Endothelial cell of umbilical vein (primary cell): ENCODE data around the gene RPRD2. TPM values are rescaled to one million over a fixed set of nuclear protein-coding genes. Genes with fewer than 3 reads are reported as not detected.

ENCODE experiments used
- BruUV-seq: library from RNA; stranded (reverse); fragments of 400-500 nt; replicated peaks from 2 replicates; lab custom pipeline; 2021; lab: Mats Ljungman, UMichigan
- CTCF ChIA-PET: fragments of 300-600, 350-600 bp; sonication (Branson Sonifier 250); formaldehyde crosslinking; loops from one replicate; lab custom pipeline; 2021; ENCODE audit warnings: antibody characterized with exemption, inconsistent platforms; lab: Charles Lee
- POLR2A ChIA-PET: fragments of 300-600, 350-600 bp; sonication (Branson Sonifier 250); formaldehyde crosslinking; loops from one replicate; lab custom pipeline; 2021; ENCODE audit warnings: antibody characterized with exemption, inconsistent platforms; lab: Charles Lee
- DNase-seq: peaks from one replicate; pipeline ENCODE4 v3.0.0-alpha.2; 2011; ENCODE audit warnings: low read depth, low spot score
- FAIRE-seq: peaks from 2 replicates; lab custom pipeline; 2011; peaks lifted over from hg19 to GRCh38; lab: Jason Lieb, UNC
- H2AFZ ChIP-seq: 2 replicates; pipeline ENCODE4 v1.6.0; 2012; ENCODE audit warnings: low read depth, low read length, control low read depth, inconsistent platforms
- H3K27ac ChIP-seq: 2 replicates; pipeline ENCODE4 v1.5.1; 2011; ENCODE audit warnings: low read depth, mild to moderate bottlenecking, control low read depth, low read length, moderate library complexity; ENCODE audit not compliant: insufficient read depth
- H3K27me3 ChIP-seq, 2 experiments: 2 replicates each; pipeline versions ENCODE4 v1.6.0 to v1.6.1; 2011; ENCODE audit warnings: low read length in 2 of 2, mixed read lengths in 1 of 2; ENCODE audit not compliant: control insufficient read depth in 2 of 2, insufficient read depth in 2 of 2
- H3K36me3 ChIP-seq, 2 experiments: 2 replicates in 1 of 2; 3 replicates in 1 of 2; pipeline ENCODE4 v1.5.1; 2011; ENCODE audit warnings: low read length in 2 of 2, mild to moderate bottlenecking in 1 of 2, moderate library complexity in 1 of 2; ENCODE audit not compliant: control insufficient read depth in 2 of 2, insufficient read depth in 2 of 2; ENCODE audit errors: extremely low read depth in 1 of 2
- H3K4me1 ChIP-seq: 3 replicates; pipeline ENCODE4 v1.5.1; 2011; ENCODE audit warnings: mild to moderate bottlenecking, low read length; ENCODE audit not compliant: control insufficient read depth, insufficient read depth; ENCODE audit errors: extremely low read depth
- H3K4me2 ChIP-seq: 2 replicates; pipeline ENCODE4 v1.6.1; 2011; ENCODE audit warnings: low read length, control low read depth, mixed read lengths; ENCODE audit not compliant: insufficient read depth
- H3K4me3 ChIP-seq, 3 experiments: fragments of 200-600 bp in 1 of 3; sonication (generic), shearing (Covaris generic) in 1 of 3; replicated peaks in 1 of 3; 2 replicates each; pipeline ENCODE4 v1.5.1; 2011 to 2016; ENCODE audit warnings: control low read depth in 3 of 3, low read length in 3 of 3, mild to moderate bottlenecking in 2 of 3, inconsistent platforms in 1 of 3, low read depth in 1 of 3, moderate library complexity in 1 of 3; ENCODE audit not compliant: insufficient read depth in 1 of 3
- H3K79me2 ChIP-seq: 2 replicates; pipeline ENCODE4 v1.6.0; 2012; ENCODE audit warnings: low read length, inconsistent platforms; ENCODE audit not compliant: control insufficient read depth, insufficient read depth
- H3K9ac ChIP-seq: replicated peaks from 2 replicates; pipeline ENCODE3; 2011; ENCODE audit warnings: low read length, control low read depth; ENCODE audit not compliant: insufficient read depth; ENCODE audit errors: extremely low read depth
- H3K9me1 ChIP-seq: replicated peaks from 3 replicates; pipeline ENCODE4 v1.6.0; 2011; ENCODE audit warnings: mild to moderate bottlenecking, low read length; ENCODE audit not compliant: control insufficient read depth, insufficient read depth; ENCODE audit errors: extremely low read depth
- H3K9me3 ChIP-seq: replicated peaks from 2 replicates; pipeline ENCODE4 v1.5.1; 2012; ENCODE audit warnings: low read length, inconsistent platforms; ENCODE audit not compliant: control insufficient read depth, insufficient read depth
- H4K20me1 ChIP-seq: replicated peaks from 2 replicates; pipeline ENCODE3; 2011; ENCODE audit warnings: mild to moderate bottlenecking, low read length; ENCODE audit not compliant: control insufficient read depth, insufficient read depth; ENCODE audit errors: extremely low read depth
- CTCF ChIP-seq, 2 donors: IDR thresholded peaks; 1 replicate in 1 of 2; 2 replicates in 1 of 2; pipeline ENCODE4 v1.5.1; 2011; ENCODE audit warnings: low read length in 2 of 2, mild to moderate bottlenecking in 2 of 2, moderate library complexity in 2 of 2, control low read depth in 1 of 2, inconsistent platforms in 1 of 2, low read depth in 1 of 2; ENCODE audit not compliant: insufficient read depth in 1 of 2; ENCODE audit errors: extremely low read depth in 1 of 2
- EZH2 ChIP-seq: IDR thresholded peaks from 2 replicates; pipeline ENCODE4 v1.6.1; 2012; ENCODE audit warnings: borderline replicate concordance, low read depth, mild to moderate bottlenecking, moderate library complexity, low read length, inconsistent platforms; ENCODE audit not compliant: severe bottlenecking
- FOS ChIP-seq: IDR thresholded peaks from 2 replicates; pipeline ENCODE4 v1.6.1; 2011; ENCODE audit warnings: mild to moderate bottlenecking, low read length, moderate library complexity, borderline replicate concordance; ENCODE audit not compliant: insufficient read depth
- GATA2 ChIP-seq: IDR thresholded peaks from 2 replicates; pipeline ENCODE4 v1.7.0; 2011; ENCODE audit warnings: low read depth, mild to moderate bottlenecking, moderate library complexity, mixed read lengths, low read length; ENCODE audit not compliant: insufficient read length, insufficient read depth
- JUN ChIP-seq: IDR thresholded peaks from 2 replicates; pipeline ENCODE4 v1.6.1; 2011; ENCODE audit warnings: borderline replicate concordance, low read depth; ENCODE audit not compliant: insufficient read length, insufficient read depth
- MYC ChIP-seq: IDR thresholded peaks from one replicate; pipeline ENCODE4 v1.6.1; 2011; ENCODE audit warnings: mild to moderate bottlenecking, low read depth, low read length
- POLR2A ChIP-seq: IDR thresholded peaks from 2 replicates; pipeline ENCODE4 v1.6.1; 2012; ENCODE audit warnings: low read depth, mild to moderate bottlenecking, control low read depth, low read length
- POLR2AphosphoS5 ChIP-seq: IDR thresholded peaks from 2 replicates; pipeline ENCODE4 v1.6.1; 2012; ENCODE audit warnings: low read depth, mild to moderate bottlenecking, control low read depth, low read length, moderate library complexity; ENCODE audit not compliant: insufficient read depth
- dilution Hi-C: fragments of 300-500 bp; cut with MboI; formaldehyde crosslinking; loops from one replicate; pipeline ENCODE4 v1.15.0; 2019; ENCODE audit warnings: low sequenced_read_pairs; ENCODE audit not compliant: extremely low pct_ligation_motif_present
- intact Hi-C: fragments of 100-400 bp; cut with micrococcal nuclease; formaldehyde crosslinking; loops from one replicate; pipeline ENCODE4 v1.10.0; 2022
- polyA plus RNA-seq, 4 experiments: library from polyadenylated mRNA; depleted of rRNA in 3 of 4; stranded (reverse) in 3 of 4; unstranded in 1 of 4; fragments of >200 nt; gene quantifications; 2 replicates each; pipeline versions ENCODE4 v1.2.1 to v1.2.3, GENCODE V29; 2011 to 2012; ENCODE audit warnings: missing spikeins in 1 of 4
- total RNA-seq: library from RNA; stranded (reverse); gene quantifications from 2 replicates; pipeline ENCODE4 v1.2.3, GENCODE V29; 2021
- TF ChIP-seq, protein P1 (sequence below): IDR thresholded peaks from 2 replicates; pipeline ENCODE4 v1.6.1; 2011; ENCODE audit not compliant: insufficient read depth, insufficient read length

Gene RPRD2
- total and polyA plus RNA-seq, 2 donors (not counting 3 experiments of a cell fraction or from before 2014, with no cell fraction given), result 12.9 to 23.9 TPM

DNA sequence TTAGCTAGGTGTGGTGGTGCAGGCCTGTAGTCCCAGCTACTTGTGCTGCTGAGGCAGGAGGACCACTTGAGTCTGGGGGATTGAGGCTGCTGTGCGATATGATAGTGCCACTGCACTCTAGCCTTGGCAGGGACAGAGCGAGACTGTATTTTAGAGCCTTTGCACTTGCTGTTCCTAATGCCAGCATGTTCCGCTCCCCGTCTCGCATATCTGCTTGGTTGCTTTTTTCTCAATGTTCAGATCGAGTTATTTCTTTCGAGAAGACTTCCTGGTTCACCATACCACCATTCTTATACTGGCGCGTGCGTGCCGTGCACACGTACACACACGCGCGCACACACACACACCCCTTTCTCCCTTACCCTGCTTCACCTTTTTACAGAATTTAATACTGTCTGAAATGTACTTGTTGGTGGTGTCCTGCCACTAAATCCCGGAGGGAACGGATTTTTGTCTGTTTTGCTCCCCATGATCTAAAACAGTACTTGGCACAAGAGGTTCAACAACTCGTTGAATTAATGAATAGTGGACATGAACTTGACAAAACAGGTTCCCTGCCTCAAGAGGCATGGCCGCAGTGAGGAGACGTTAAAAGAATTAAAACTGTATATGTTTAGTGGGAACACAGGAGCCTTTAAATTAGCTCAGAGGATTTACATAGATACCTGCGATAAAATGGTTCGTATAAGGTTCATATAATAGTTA, 1.1 kb upstream of the RPRD2 start:
- Histone ChIP-seq H2AFZ (peak overlapping the region; percentile 85), H3K27ac (peak overlapping the region; percentile 75), H3K27me3 (no peaks in the 10 kb centered on the region), H4K20me1 (no peaks in the 10 kb centered on the region), H3K4me1 (peaks cover 18% of the 10 kb centered on the region), H3K4me2 (peak overlapping the region; percentile 98), H3K9me3 (no peaks in the 10 kb centered on the region), H3K36me3 (no peaks in the 10 kb centered on the region), H3K4me3 (peak overlapping the region; percentile 20 to 95 (median 39)), H3K9ac (peak overlapping the region; percentile 95), H3K9me1 (no peaks in the 10 kb centered on the region), H3K79me2 (peaks cover 31% of the 10 kb centered on the region)
- CTCF ChIA-PET, result interaction anchor here (0.7 to 1.1 kb wide), 2 partner anchors 73 to 106 kb away, joined by 4 to 5 read pairs; no protein-coding TSS in a partner anchor
- no peak for FAIRE-seq
- DNase-seq, result no peak
- TF ChIP-seq JUN, result no peak
- TF ChIP-seq POLR2AphosphoS5, result no peak
- TF ChIP-seq FOS, result no peak
- POLR2A ChIA-PET, result interaction anchor here (1.2 kb wide), 1 partner anchor 217 kb away, joined by 3 read pairs; the partner anchor contains the start of gene MCL1
- BruUV-seq, result TSS peak; percentile 69
- intact Hi-C loops, result loop anchor here (1.0 to 10.0 kb wide), 2 partner anchors 262 to 563 kb away; partner anchors contain the start of genes ENSA and SETDB1
- dilution Hi-C loops, result no loop called here

DNA sequence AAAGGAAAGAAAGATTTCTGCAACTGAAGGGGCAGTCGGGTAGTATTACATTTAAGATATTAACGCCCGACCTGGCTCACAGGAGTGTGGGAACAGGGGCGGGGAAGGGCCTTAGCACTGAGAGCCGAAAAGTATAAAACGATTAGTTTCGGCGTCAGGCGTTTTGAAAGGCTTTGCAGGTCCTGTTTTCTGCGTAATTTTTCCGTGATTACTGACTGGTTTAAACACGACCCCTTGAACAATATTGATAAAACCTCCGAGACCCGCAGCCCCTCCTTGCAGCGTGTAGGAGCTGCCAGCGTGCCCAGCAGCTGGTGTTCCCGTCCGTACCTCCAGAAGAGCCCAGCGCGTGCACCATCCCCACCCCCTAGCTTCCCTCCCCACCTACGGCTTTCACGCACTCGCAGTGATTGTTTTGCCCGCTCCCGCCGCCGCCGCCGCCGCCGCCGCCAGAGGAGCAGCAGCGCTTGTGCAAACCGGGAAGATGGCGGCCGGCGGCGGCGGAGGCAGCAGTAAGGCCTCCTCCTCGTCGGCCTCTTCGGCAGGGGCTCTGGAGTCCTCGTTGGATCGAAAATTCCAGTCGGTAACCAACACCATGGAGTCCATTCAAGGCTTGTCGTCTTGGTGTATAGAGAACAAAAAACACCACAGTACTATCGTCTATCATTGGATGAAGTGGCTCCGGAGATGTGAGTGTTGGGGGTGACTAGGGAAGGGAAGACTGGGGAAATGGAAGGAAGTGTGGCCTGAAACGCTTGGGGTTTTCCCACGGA, 470 bp downstream of the RPRD2 start:
- peak overlapping the region; percentile 58 to 95 (median 84) for H3K4me3 ChIP-seq
- intact Hi-C loops, result loop anchor here (2.0 to 10.0 kb wide), 5 partner anchors 44 to 260 kb away; partner anchors contain the start of genes ANP32E, ENSA, FALEC and PRPF3
- DNase-seq (peak; percentile 85), FAIRE-seq (no peak)
- H3K9ac ChIP-seq, result peak overlapping the region; percentile 95
- H3K4me2 ChIP-seq, result peak overlapping the region; percentile 100
- H3K79me2 ChIP-seq, result peaks cover 44% of the 10 kb centered on the region
- no peaks in the 10 kb centered on the region for H4K20me1 ChIP-seq
- POLR2A ChIA-PET, result interaction anchor here (0.6 kb wide), 1 partner anchor 16 kb away, joined by 3 read pairs; no protein-coding TSS in a partner anchor
- no peaks in the 10 kb centered on the region for H3K9me3 ChIP-seq
- H2AFZ ChIP-seq, result peak overlapping the region; percentile 66
- dilution Hi-C loops, result no loop called here
- no peaks in the 10 kb centered on the region for H3K27me3 ChIP-seq
- CTCF ChIA-PET, result interaction anchor here (0.6 to 1.3 kb wide), 7 partner anchors 11 to 449 kb away, joined by 3 to 5 read pairs (median 3); no protein-coding TSS in a partner anchor
- peak overlapping the region; percentile 75 for H3K27ac ChIP-seq
- no peaks in the 10 kb centered on the region for H3K36me3 ChIP-seq
- H3K4me1 ChIP-seq, result peaks cover 18% of the 10 kb centered on the region
- TF ChIP-seq EZH2 (no peak), POLR2A (peak; percentile 82), POLR2AphosphoS5 (peak; percentile 65), MYC (no peak), CTCF (IDR thresholded peaks at IDR 0.05; ENCODE audit: extremely low read depth in 1 of 2, insufficient read depth in 1 of 2, low read depth in 1 of 2, low read length in 2 of 2) (peak in 1 of 2 donors; percentile 11), FOS (no peak), JUN (no peak), GATA2 (no peak)
- TF ChIP-seq, protein P1, sequence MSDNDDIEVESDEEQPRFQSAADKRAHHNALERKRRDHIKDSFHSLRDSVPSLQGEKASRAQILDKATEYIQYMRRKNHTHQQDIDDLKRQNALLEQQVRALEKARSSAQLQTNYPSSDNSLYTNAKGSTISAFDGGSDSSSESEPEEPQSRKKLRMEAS, result no peak
- H3K9me1 ChIP-seq, result no peaks in the 10 kb centered on the region
- BruUV-seq, result no TSS peak
